GM10248 (cell line): ENCODE results near the gene ZC3H7B.

ENCODE experiments used
- CTCF ChIA-PET: fragments of 300-600 bp; sonication (Branson Sonifier 250); formaldehyde crosslinking; extraction: SDS; loops from one replicate; lab custom pipeline; 2021; ENCODE audit warnings: antibody characterized with exemption; lab: Yijun Ruan, JAX
- POLR2A ChIA-PET: fragments of 350-650 bp; sonication (Branson Sonifier 250); formaldehyde crosslinking; extraction: SDS; loops from one replicate; lab custom pipeline; 2020; ENCODE audit warnings: antibody characterized with exemption; lab: Yijun Ruan, JAX
- DNase-seq: peaks from one replicate; pipeline ENCODE4 v3.0.0; 2012; ENCODE audit errors: extremely low spot score
- CTCF ChIP-seq: IDR thresholded peaks from 2 replicates; pipeline ENCODE4 v1.5.1; 2012; ENCODE audit warnings: mild to moderate bottlenecking, low read depth; ENCODE audit errors: extremely low read depth, missing control alignments, control extremely low read depth

ZC3H7B gene

DNA sequence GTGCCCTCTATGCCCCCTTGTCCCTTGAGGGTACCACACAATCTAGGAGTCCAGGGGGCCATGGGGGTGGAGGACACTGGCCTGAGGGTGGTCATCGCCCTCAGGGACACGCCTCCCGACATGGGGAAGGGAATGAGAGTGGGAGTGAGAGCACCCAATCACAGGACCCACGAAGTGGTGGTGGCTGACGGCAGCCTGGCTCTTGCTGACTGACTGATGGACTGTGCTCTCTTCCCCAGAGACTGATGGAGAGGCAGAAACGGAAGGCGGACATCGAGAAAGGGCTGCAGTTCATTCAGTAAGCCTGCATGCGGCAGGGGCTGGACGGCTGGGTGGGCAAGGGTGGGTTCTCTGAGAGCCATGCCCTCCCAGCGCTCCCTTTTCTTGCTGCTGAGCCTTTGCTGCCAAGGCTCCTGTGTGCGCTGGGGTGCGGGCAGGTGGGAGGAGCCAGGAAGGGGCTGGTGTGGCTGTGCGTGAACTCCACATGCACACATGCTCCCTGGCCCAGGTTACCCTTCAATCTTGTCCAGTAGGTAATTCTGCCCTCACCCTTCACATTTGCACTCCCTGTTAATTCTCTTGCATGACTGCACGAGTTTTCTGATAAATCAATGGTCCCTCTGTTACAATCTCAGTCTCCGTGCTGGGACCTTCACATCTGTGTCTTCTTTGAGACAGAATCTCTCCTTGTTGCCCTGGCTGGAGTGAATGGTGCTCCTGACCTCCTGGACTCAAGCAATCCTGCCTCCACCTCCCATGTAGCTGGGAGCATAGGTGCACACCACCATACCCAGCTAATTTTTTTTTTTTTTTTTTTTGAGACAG lies 19.3 kb downstream of the ZC3H7B start:
- CTCF ChIA-PET, result no interaction called here
- no peak for TF ChIP-seq CTCF
- POLR2A ChIA-PET, result no interaction called here
- DNase-seq, result no peak

DNA sequence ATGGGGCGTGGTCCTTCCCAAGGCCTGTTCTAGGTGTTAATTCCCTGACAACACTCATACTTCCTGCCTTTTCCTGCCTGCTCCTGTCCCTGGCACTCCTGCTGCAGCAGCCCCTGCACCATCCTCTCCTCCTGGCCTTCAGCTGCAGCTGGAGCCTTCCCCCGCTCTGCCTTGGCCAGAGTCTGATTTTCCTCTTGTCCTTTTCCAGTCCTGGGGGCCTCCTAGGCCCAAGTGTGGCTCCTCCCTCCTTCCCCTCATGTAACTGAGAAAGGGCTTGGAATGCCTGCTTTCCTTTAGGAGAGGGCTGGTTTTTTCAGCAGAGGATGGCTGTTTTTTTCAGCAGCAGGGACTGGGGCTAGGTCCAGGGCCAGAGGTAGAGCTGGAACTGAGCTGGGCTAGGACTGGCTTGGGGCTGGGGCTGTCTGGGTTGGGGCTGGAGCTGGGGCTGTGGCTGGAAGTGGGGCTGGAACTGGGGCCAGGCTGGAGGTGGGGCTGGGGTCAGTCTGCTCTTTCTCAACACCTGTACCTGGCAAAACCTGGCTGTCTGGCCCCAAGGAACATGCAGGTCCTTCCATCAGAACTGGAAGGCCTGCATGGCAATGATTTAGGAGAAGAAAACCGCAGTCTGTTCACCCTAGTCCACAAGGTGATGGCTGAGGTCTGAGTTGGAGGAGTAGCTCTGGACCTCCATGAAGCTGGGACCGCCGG lies 23.6 kb downstream of the ZC3H7B start:
- no peak for DNase-seq
- TF ChIP-seq CTCF, result no peak
- ChIA-PET POLR2A (no interaction called here), CTCF (interaction anchor here (0.8 to 0.9 kb wide), 2 partner anchors 9 to 11 kb away, joined by 3 read pairs; no protein-coding TSS in a partner anchor)

DNA sequence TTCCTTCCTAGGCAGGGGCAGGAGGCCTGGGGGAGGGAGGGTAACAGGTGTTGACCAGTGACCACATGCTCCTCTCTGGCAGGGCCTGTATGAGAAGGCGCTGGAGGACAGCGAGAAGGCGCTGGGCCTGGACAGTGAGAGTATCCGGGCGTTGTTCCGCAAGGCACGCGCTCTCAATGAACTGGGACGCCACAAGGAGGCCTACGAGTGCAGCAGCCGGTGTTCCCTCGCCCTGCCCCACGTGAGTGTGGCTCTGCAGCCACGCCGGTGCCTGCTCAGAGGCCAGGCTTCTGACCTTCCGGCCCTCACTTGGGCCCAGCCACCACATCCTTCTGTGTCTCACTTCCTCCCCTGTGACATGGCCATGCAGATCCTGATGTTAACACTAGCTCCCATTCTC lies 25.8 kb downstream of the ZC3H7B start:
- POLR2A ChIA-PET, result no interaction called here
- TF ChIP-seq CTCF, result no peak
- CTCF ChIA-PET, result interaction anchor here (1.0 kb wide), 1 partner anchor 65 kb away, joined by 3 read pairs; no protein-coding TSS in a partner anchor
- no peak for DNase-seq

GRCh38 chr22:41330169-41330568 lies 28.8 kb downstream of the ZC3H7B start:
- ChIA-PET POLR2A (no interaction called here), CTCF (interaction anchor here (1.2 kb wide), 1 partner anchor 19 kb away, joined by 3 read pairs; no protein-coding TSS in a partner anchor)
- no peak for DNase-seq
- TF ChIP-seq CTCF, result no peak

- no peak for DNase-seq
- no peak for TF ChIP-seq CTCF
- CTCF ChIA-PET, result no interaction called here
- POLR2A ChIA-PET, result no interaction called here
Observed at GRCh38 chr22:41332217-41332939, 31.1 kb downstream of the ZC3H7B start.

GRCh38 chr22:41333806-41334205 lies 32.5 kb downstream of the ZC3H7B start:
- no peak for TF ChIP-seq CTCF
- ChIA-PET POLR2A (no interaction called here), CTCF (interaction anchor here (0.7 to 1.3 kb wide), 2 partner anchors 9 to 10 kb away, joined by 3 read pairs; no protein-coding TSS in a partner anchor)
- DNase-seq, result no peak
